WTC11 (cell line): ENCODE results near the gene DHX34. TPM values are rescaled to one million over a fixed set of nuclear protein-coding genes. Genes with fewer than 3 reads are reported as not detected.
"Not testable (repeated sequence)": the region's sequence is repeated elsewhere in the genome, so short reads cannot be mapped to it uniquely, and the experiment has no call there.

Experiments used
- ATAC-seq: fragments of 200-7000 bp; cut with Tn5 transposase; 2 replicates; pipeline ENCODE4 v1.10.0; 2021; ENCODE audit warnings: mild to moderate bottlenecking, moderate library complexity
- CTCF ChIA-PET: fragments of 300-600 bp; sonication (Branson Sonifier 250); formaldehyde crosslinking; loops from one replicate; lab custom pipeline; 2021; ENCODE audit warnings: antibody characterized with exemption; lab: Charles Lee
- POLR2A ChIA-PET: fragments of 350-600 bp; sonication (Branson Sonifier 250); formaldehyde crosslinking; loops from one replicate; lab custom pipeline; 2021; ENCODE audit warnings: antibody characterized with exemption; lab: Charles Lee
- DNase-seq: peaks from one replicate; pipeline ENCODE4 v3.0.0; 2021; ENCODE audit warnings: low spot score
- H3K27ac Mint-ChIP-seq: 2 replicates; pipeline ENCODE4 v1.8.0; 2021; ENCODE audit warnings: mixed read lengths
- H3K27me3 Mint-ChIP-seq: 2 replicates; pipeline ENCODE4 v1.8.0; 2021; ENCODE audit warnings: low read depth, mild to moderate bottlenecking, moderate library complexity, mixed read lengths
- H3K36me3 Mint-ChIP-seq: 2 replicates; pipeline ENCODE4 v1.8.0; 2021; ENCODE audit warnings: mixed read lengths
- H3K4me1 Mint-ChIP-seq: 2 replicates; pipeline ENCODE4 v1.8.0; 2022; ENCODE audit warnings: mixed read lengths
- H3K4me3 Mint-ChIP-seq: 2 replicates; pipeline ENCODE4 v1.8.0; 2021; ENCODE audit warnings: mild to moderate bottlenecking, moderate library complexity, mixed read lengths
- H3K9me3 Mint-ChIP-seq: 2 replicates; pipeline ENCODE4 v1.8.0; 2021; ENCODE audit warnings: mixed read lengths
- ATF6 ChIP-seq: sonication (generic); formaldehyde crosslinking; IDR thresholded peaks from 2 replicates; pipeline ENCODE4 v1.8.1; 2023; ENCODE audit warnings: mild to moderate bottlenecking, missing genetic modification reagents
- E2F1 ChIP-seq: sonication (generic); formaldehyde crosslinking; IDR thresholded peaks from 2 replicates; pipeline ENCODE4 v1.8.0; 2022; ENCODE audit warnings: mild to moderate bottlenecking, missing genetic modification reagents
- FOXK1 ChIP-seq: sonication (generic); formaldehyde crosslinking; IDR thresholded peaks from 2 replicates; pipeline ENCODE4 v1.8.0; 2022; ENCODE audit warnings: mild to moderate bottlenecking, moderate library complexity, missing genetic modification reagents
- FOXP1 ChIP-seq: sonication (generic); formaldehyde crosslinking; IDR thresholded peaks from 2 replicates; pipeline ENCODE4 v1.8.0; 2022; ENCODE audit warnings: missing genetic modification reagents, mild to moderate bottlenecking, moderate library complexity, borderline replicate concordance
- HMGXB4 ChIP-seq: sonication (generic); formaldehyde crosslinking; IDR thresholded peaks from 2 replicates; pipeline ENCODE4 v1.8.1; 2023; ENCODE audit warnings: mild to moderate bottlenecking, moderate library complexity, missing genetic modification reagents
- NFE2L1 ChIP-seq: sonication (generic); formaldehyde crosslinking; IDR thresholded peaks from 2 replicates; pipeline ENCODE4 v1.8.1; 2023; ENCODE audit warnings: missing genetic modification reagents
- PRRX2 ChIP-seq: fragments of 250-450 bp; sonication (Bioruptor Pico); IDR thresholded peaks from 2 replicates; pipeline ENCODE4 v1.8.0; 2021; ENCODE audit warnings: mild to moderate bottlenecking
- SMAD3 ChIP-seq: sonication (generic); formaldehyde crosslinking; IDR thresholded peaks from 2 replicates; pipeline ENCODE4 v1.8.0; 2022; ENCODE audit warnings: missing genetic modification reagents, mild to moderate bottlenecking, borderline replicate concordance
- SOX15 ChIP-seq: fragments of 250-450 bp; sonication (Bioruptor Pico); IDR thresholded peaks from 2 replicates; pipeline ENCODE4 v1.9.0; 2021; ENCODE audit warnings: mild to moderate bottlenecking
- ZMAT4 ChIP-seq: fragments of 250-450 bp; sonication (Bioruptor Pico); IDR thresholded peaks from 2 replicates; pipeline ENCODE4 v1.9.0; 2021; ENCODE audit warnings: mild to moderate bottlenecking
- ZNF121 ChIP-seq: sonication (generic); formaldehyde crosslinking; IDR thresholded peaks from 2 replicates; pipeline ENCODE4 v1.8.0; 2023; ENCODE audit warnings: missing genetic modification reagents
- ZNF396 ChIP-seq: fragments of 250-450 bp; sonication (Bioruptor Pico); IDR thresholded peaks from 2 replicates; pipeline ENCODE4 v1.8.0; 2021; ENCODE audit warnings: mild to moderate bottlenecking, moderate library complexity, borderline replicate concordance
- ZNF671 ChIP-seq: fragments of 250-450 bp; sonication (Bioruptor Pico); IDR thresholded peaks from 2 replicates; pipeline ENCODE4 v1.8.0; 2021; ENCODE audit warnings: mild to moderate bottlenecking
- total RNA-seq: library from RNA; stranded (reverse); gene quantifications from 3 replicates; pipeline ENCODE4 v1.2.3, GENCODE V29; 2021

Gene DHX34
- total RNA-seq, 1 experiment from 2014 or later: 35.6 TPM

- 0 out of 2 replicates have a peak, but pooled peaks have one; percentile 61 for TF ChIP-seq ZNF121 (CRISPR knock-in tag)
- H3K27ac Mint-ChIP-seq, H3K4me3 Mint-ChIP-seq, H3K4me1 Mint-ChIP-seq, H3K9me3 Mint-ChIP-seq, DNase-seq, ATAC-seq, H3K27me3 Mint-ChIP-seq, POLR2A ChIA-PET: not testable (repeated sequence)
- CTCF ChIA-PET: interaction anchor here (0.6 to 4.6 kb wide), 3 partner anchors 7 to 273 kb away, joined by 4 to 29 read pairs (median 9); partner anchors contain the start of gene DHX34
- H3K36me3 Mint-ChIP-seq: peaks cover 21% of the 10 kb centered on the region
These were observed 34.8 kb downstream of the DHX34 start for GRCh38 chr19:47383890-47384289.

- H3K4me1 Mint-ChIP-seq, H3K9me3 Mint-ChIP-seq, H3K4me3 Mint-ChIP-seq, ATAC-seq, POLR2A ChIA-PET, H3K27me3 Mint-ChIP-seq, H3K27ac Mint-ChIP-seq, DNase-seq: not testable (repeated sequence)
- peaks cover 21% of the 10 kb centered on the region for H3K36me3 Mint-ChIP-seq
- peak; percentile 10; the same call in 1 of the 2 replicates for TF ChIP-seq ZNF121 (CRISPR knock-in tag)
- CTCF ChIA-PET: interaction anchor here (0.6 to 3.2 kb wide), 2 partner anchors 35 to 273 kb away, joined by 4 to 9 read pairs; partner anchors contain the start of gene DHX34
These were observed 35.4 kb downstream of the DHX34 start for GRCh38 chr19:47384533-47384932.

GRCh38 chr19:47386582-47386981 is 37.5 kb downstream of the DHX34 start:
- DNase-seq, H3K27ac Mint-ChIP-seq, H3K36me3 Mint-ChIP-seq, POLR2A ChIA-PET, H3K27me3 Mint-ChIP-seq, H3K4me3 Mint-ChIP-seq, H3K9me3 Mint-ChIP-seq, ATAC-seq: not testable (repeated sequence)
- peaks cover 20% of the 10 kb centered on the region for H3K4me1 Mint-ChIP-seq
- CTCF ChIA-PET: interaction anchor here (0.7 to 1.0 kb wide), 3 partner anchors 28 to 1110 kb away, joined by 3 to 5 read pairs (median 5); partner anchors contain the start of gene DHX34

GRCh38 chr19:47387623-47388022 is 38.5 kb downstream of the DHX34 start:
- H3K27ac Mint-ChIP-seq, H3K4me3 Mint-ChIP-seq, CTCF ChIA-PET, DNase-seq, H3K27me3 Mint-ChIP-seq, H3K36me3 Mint-ChIP-seq, H3K9me3 Mint-ChIP-seq, ATAC-seq, POLR2A ChIA-PET: not testable (repeated sequence)
- peak; percentile 90 for TF ChIP-seq ZNF121 (CRISPR knock-in tag)
- H3K4me1 Mint-ChIP-seq: peaks cover 23% of the 10 kb centered on the region

GRCh38 chr19:47388721-47389120 is 39.6 kb downstream of the DHX34 start:
- H3K4me1 Mint-ChIP-seq: peaks cover 23% of the 10 kb centered on the region
- H3K9me3 Mint-ChIP-seq: peaks cover 21% of the 10 kb centered on the region
- H3K27me3 Mint-ChIP-seq: peaks cover 12% of the 10 kb centered on the region
- not testable (repeated sequence) for H3K4me3 Mint-ChIP-seq, DNase-seq, ATAC-seq, H3K27ac Mint-ChIP-seq
- H3K36me3 Mint-ChIP-seq: peaks cover 18% of the 10 kb centered on the region
- ChIA-PET CTCF (interaction anchor here (0.6 to 1.2 kb wide), 4 partner anchors 11 to 40 kb away, joined by 3 to 4 read pairs (median 3); partner anchors contain the start of gene DHX34), POLR2A (interaction anchor here (0.5 kb wide), 1 partner anchor 189 kb away, joined by 4 read pairs; no protein-coding TSS in a partner anchor)
- 0 out of 2 replicates have a peak, but pooled peaks have one; percentile 40 for TF ChIP-seq ZNF121 (CRISPR knock-in tag)

- ChIA-PET POLR2A (interaction anchor here (0.5 kb wide), 1 partner anchor 189 kb away, joined by 4 read pairs; no protein-coding TSS in a partner anchor), CTCF (interaction anchor here (0.6 to 1.2 kb wide), 4 partner anchors 11 to 40 kb away, joined by 3 to 4 read pairs (median 3); partner anchors contain the start of gene DHX34)
- peaks cover 14% of the 10 kb centered on the region for H3K27me3 Mint-ChIP-seq
- H3K4me3 Mint-ChIP-seq: no peak overlapping the region
- H3K4me1 Mint-ChIP-seq: peaks cover 23% of the 10 kb centered on the region
- peaks cover 25% of the 10 kb centered on the region for H3K9me3 Mint-ChIP-seq
- H3K36me3 Mint-ChIP-seq: peaks cover 22% of the 10 kb centered on the region
- no peak overlapping the region for H3K27ac Mint-ChIP-seq
- DNase-seq: no peak
- ATAC-seq: no peak
- TF ChIP-seq FOXK1 (CRISPR knock-in tag) (no peak), E2F1 (CRISPR knock-in tag) (no peak), NFE2L1 (CRISPR knock-in tag) (no peak), FOXP1 (CRISPR knock-in tag) (no peak), ZNF671 (CRISPR knock-in tag) (no peak), ZMAT4 (CRISPR knock-in tag) (no peak), ATF6 (CRISPR knock-in tag) (no peak), HMGXB4 (CRISPR knock-in tag) (no peak), ZNF396 (CRISPR knock-in tag) (no peak), SOX15 (CRISPR knock-in tag) (no peak), PRRX2 (CRISPR knock-in tag) (no peak), SMAD3 (no peak)
These were observed 40.0 kb downstream of the DHX34 start for GRCh38 chr19:47389150-47389556.
